ENCODE measurements around the gene BTRC.

The BTRC gene

GRCh38 chr10:101575091-101575490, 221.1 kb downstream of the BTRC start:
- Histone ChIP-seq H3K9me3 (ENCODE audit: insufficient read depth, low read length) (no peaks in the 10 kb centered on the region), H3F3A (ENCODE audit: insufficient read depth) (no peaks in the 10 kb centered on the region), H3K4me2 (ENCODE audit: low read depth, low read length, poor library complexity, severe bottlenecking) (no peak overlapping the region), H3K27me3 (ENCODE audit: low read length) (no peaks in the 10 kb centered on the region), H4K20me1 (ENCODE audit: low read depth, low read length) (no peaks in the 10 kb centered on the region), H3K9me2 (replicated peaks; ENCODE audit: insufficient read depth, low read length) (no peaks in the 10 kb centered on the region), H3K79me2 (ENCODE audit: insufficient read depth, low read length) (no peaks in the 10 kb centered on the region), H3K27ac (ENCODE audit: low read depth, low read length) (no peak overlapping the region), H3K4me3 (ENCODE audit: insufficient read depth, low read length, poor library complexity, severe bottlenecking) (no peak overlapping the region), H3K36me3 (ENCODE audit: low read length) (no peaks in the 10 kb centered on the region), H3K9ac (ENCODE audit: low read length) (no peak overlapping the region), H2AFZ (ENCODE audit: low read depth, low read length, severe bottlenecking) (no peak overlapping the region)
- TF ChIP-seq CTCF (IDR thresholded peaks at IDR 0.05; ENCODE audit: insufficient read depth, low read length, poor library complexity, severe bottlenecking), result no peak
- no peak for TF ChIP-seq EZH2phosphoT487 (conservative IDR thresholded peaks at IDR 0.05; ENCODE audit: low read length)

GRCh38 chr10:101575580-101576210, 221.7 kb downstream of the BTRC start:
- Histone ChIP-seq H4K20me1 (ENCODE audit: low read depth, low read length) (no peaks in the 10 kb centered on the region), H3K79me2 (ENCODE audit: insufficient read depth, low read length) (no peaks in the 10 kb centered on the region), H3K4me2 (ENCODE audit: low read depth, low read length, poor library complexity, severe bottlenecking) (no peak overlapping the region), H3K36me3 (ENCODE audit: low read length) (no peaks in the 10 kb centered on the region), H3K27ac (ENCODE audit: low read depth, low read length) (no peak overlapping the region), H3F3A (ENCODE audit: insufficient read depth) (no peaks in the 10 kb centered on the region), H2AFZ (ENCODE audit: low read depth, low read length, severe bottlenecking) (no peak overlapping the region), H3K27me3 (ENCODE audit: low read length) (no peaks in the 10 kb centered on the region), H3K9ac (ENCODE audit: low read length) (no peak overlapping the region), H3K9me2 (replicated peaks; ENCODE audit: insufficient read depth, low read length) (no peaks in the 10 kb centered on the region), H3K9me3 (ENCODE audit: insufficient read depth, low read length) (no peaks in the 10 kb centered on the region), H3K4me3 (ENCODE audit: insufficient read depth, low read length, poor library complexity, severe bottlenecking) (no peak overlapping the region)
- TF ChIP-seq EZH2phosphoT487 (conservative IDR thresholded peaks at IDR 0.05; ENCODE audit: low read length) (no peak), CTCF (IDR thresholded peaks at IDR 0.05; ENCODE audit: insufficient read depth, low read length, poor library complexity, severe bottlenecking) (no peak)

GRCh38 chr10:101576211-101576863, 222.4 kb downstream of the BTRC start:
- TF ChIP-seq CTCF (IDR thresholded peaks at IDR 0.05; ENCODE audit: insufficient read depth, low read length, poor library complexity, severe bottlenecking) (no peak), EZH2phosphoT487 (conservative IDR thresholded peaks at IDR 0.05; ENCODE audit: low read length) (no peak)
- Histone ChIP-seq H3K27me3 (ENCODE audit: low read length) (no peaks in the 10 kb centered on the region), H3K9ac (ENCODE audit: low read length) (no peak overlapping the region), H2AFZ (ENCODE audit: low read depth, low read length, severe bottlenecking) (no peak overlapping the region), H3K79me2 (ENCODE audit: insufficient read depth, low read length) (no peaks in the 10 kb centered on the region), H3K9me3 (ENCODE audit: insufficient read depth, low read length) (no peaks in the 10 kb centered on the region), H3K4me2 (ENCODE audit: low read depth, low read length, poor library complexity, severe bottlenecking) (no peak overlapping the region), H3F3A (ENCODE audit: insufficient read depth) (no peaks in the 10 kb centered on the region), H3K27ac (ENCODE audit: low read depth, low read length) (no peak overlapping the region), H3K36me3 (ENCODE audit: low read length) (no peaks in the 10 kb centered on the region), H3K9me2 (replicated peaks; ENCODE audit: insufficient read depth, low read length) (no peaks in the 10 kb centered on the region), H4K20me1 (ENCODE audit: low read depth, low read length) (no peaks in the 10 kb centered on the region), H3K4me3 (ENCODE audit: insufficient read depth, low read length, poor library complexity, severe bottlenecking) (no peak overlapping the region)
